GM12878 (cell line): ENCODE measurements around the gene METTL13. TPM values are rescaled to one million over a fixed set of nuclear protein-coding genes. Genes with fewer than 3 reads are reported as not detected.

Experiments used
- ATAC-seq: fragments of 200-7000 bp; cut with Tn5 transposase; 3 replicates; pipeline ENCODE4 v1.9.1; 2020; ENCODE audit warnings: mild to moderate bottlenecking, moderate library complexity
- BruUV-seq: library from RNA; stranded (reverse); fragments of 400-500 nt; replicated peaks from 2 replicates; lab custom pipeline; 2021; lab: Mats Ljungman, UMichigan
- CTCF ChIA-PET: fragments of 300-600 bp; sonication (Branson Sonifier 250); formaldehyde crosslinking; extraction: SDS; loops from one replicate; lab custom pipeline; 2021; ENCODE audit warnings: inconsistent platforms; lab: Yijun Ruan, JAX
- POLR2A ChIA-PET: fragments of 350-600 bp; formaldehyde crosslinking; extraction: SDS; loops from one replicate; lab custom pipeline; 2021; ENCODE audit warnings: inconsistent platforms; lab: Charles Lee
- RAD21 ChIA-PET: fragments of 300-600 bp; sonication (Branson Sonifier 250); formaldehyde crosslinking; loops from one replicate; lab custom pipeline; 2023; ENCODE audit warnings: antibody characterized with exemption; ENCODE audit not compliant: unreplicated experiment; lab: Charles Lee
- SMC1A ChIA-PET: fragments of 300-600 bp; sonication (Branson Sonifier 250); formaldehyde crosslinking; loops from one replicate; lab custom pipeline; 2023; ENCODE audit not compliant: unreplicated experiment, uncharacterized antibody; lab: Charles Lee
- DNase-seq: peaks from one replicate; pipeline ENCODE4 v3.0.0-alpha.2; 2011; ENCODE audit warnings: low read depth, low spot score
- FAIRE-seq: peaks from 3 replicates; lab custom pipeline; 2011; peaks lifted over from hg19 to GRCh38; lab: Jason Lieb, UNC
- H2AFZ ChIP-seq: 2 replicates; pipeline ENCODE4 v1.6.0; 2011; ENCODE audit warnings: low read depth, low read length, control low read depth; ENCODE audit not compliant: control insufficient read depth
- H3K27ac ChIP-seq: 2 replicates; pipeline ENCODE4 v1.5.1; 2011; ENCODE audit warnings: control low read depth; ENCODE audit not compliant: control insufficient read depth, insufficient read depth
- H3K27me3 ChIP-seq, 2 experiments: replicated peaks in 1 of 2; 2 replicates each; pipeline versions ENCODE4 v1.6.0 to v1.6.1; 2011; ENCODE audit warnings: low read length in 1 of 2; ENCODE audit not compliant: control insufficient read depth in 2 of 2, insufficient read depth in 2 of 2
- H3K36me3 ChIP-seq, 2 experiments: 2 replicates each; pipeline ENCODE4 v1.5.1; 2011; ENCODE audit warnings: low read length in 1 of 2; ENCODE audit not compliant: control insufficient read depth in 2 of 2, insufficient read depth in 2 of 2
- H3K4me1 ChIP-seq: 2 replicates; pipeline ENCODE4 v1.6.1; 2011; ENCODE audit warnings: mild to moderate bottlenecking, low read length, moderate library complexity, mixed read lengths; ENCODE audit not compliant: control insufficient read depth, insufficient read depth
- H3K4me2 ChIP-seq: 2 replicates; pipeline ENCODE4 v1.6.0; 2011; ENCODE audit warnings: control low read depth; ENCODE audit not compliant: control insufficient read depth, insufficient read depth
- H3K4me3 ChIP-seq: fragments of 200-600 bp; sonication (generic); 2 replicates; pipeline ENCODE4 v1.5.1; 2016
- H3K79me2 ChIP-seq: 2 replicates; pipeline ENCODE4 v1.6.0; 2011; ENCODE audit warnings: low read length; ENCODE audit not compliant: control insufficient read depth, insufficient read depth
- H3K9ac ChIP-seq: 2 replicates; pipeline ENCODE4 v1.8.0; 2011; ENCODE audit warnings: low read length, control low read depth, mixed read lengths; ENCODE audit not compliant: control insufficient read depth, insufficient read depth
- H3K9me3 ChIP-seq: replicated peaks from 3 replicates; pipeline ENCODE4 v1.5.1; 2011; ENCODE audit warnings: mild to moderate bottlenecking, low read length; ENCODE audit not compliant: control insufficient read depth, insufficient read depth
- H4K20me1 ChIP-seq: 2 replicates; pipeline ENCODE4 v1.6.0; 2011; ENCODE audit not compliant: control insufficient read depth, insufficient read depth
- ASH2L ChIP-seq: fragments of 300-600, 200-600 bp; sonication (generic); IDR thresholded peaks from 2 replicates; pipeline ENCODE4 v1.6.1; 2017; ENCODE audit warnings: low read depth, mild to moderate bottlenecking, borderline replicate concordance
- CTCF ChIP-seq, 3 experiments: IDR thresholded peaks in 2 of 3; conservative IDR thresholded peaks in 1 of 3; 2 replicates each; pipeline ENCODE4 v1.5.1; 2011; ENCODE audit warnings: low read depth in 3 of 3, low read length in 3 of 3, mild to moderate bottlenecking in 3 of 3, control low read depth in 2 of 3, moderate library complexity in 2 of 3, inconsistent platforms in 1 of 3, mixed read lengths in 1 of 3; ENCODE audit not compliant: control insufficient read depth in 2 of 3, insufficient read depth in 1 of 3; ENCODE audit errors: extremely low read depth in 1 of 3
- NR2C1 ChIP-seq: fragments of 450-650 bp; IDR thresholded peaks from 2 replicates; pipeline ENCODE4 v1.6.1; 2017; ENCODE audit warnings: antibody characterized with exemption, mild to moderate bottlenecking, moderate library complexity
- POLR2AphosphoS5 ChIP-seq: IDR thresholded peaks from 2 replicates; pipeline ENCODE4 v1.6.1; 2011; ENCODE audit warnings: mild to moderate bottlenecking, low read length, inconsistent platforms
- TCF12 ChIP-seq: IDR thresholded peaks from 2 replicates; pipeline ENCODE4 v1.6.1; 2011; ENCODE audit warnings: low read depth, mild to moderate bottlenecking, low read length
- ZBTB33 ChIP-seq: fragments of 450-650 bp; IDR thresholded peaks from 2 replicates; pipeline ENCODE4 v1.6.1; 2017; ENCODE audit warnings: mild to moderate bottlenecking
- ZNF217 ChIP-seq: fragments of 450-650 bp; IDR thresholded peaks from 2 replicates; pipeline ENCODE4 v1.6.1; 2017; ENCODE audit warnings: antibody characterized with exemption, mild to moderate bottlenecking
- ZNF592 ChIP-seq: fragments of 450-650 bp; IDR thresholded peaks from 2 replicates; pipeline ENCODE4 v1.6.1; 2017; ENCODE audit warnings: mild to moderate bottlenecking, moderate library complexity
- WGBS: methylation state at CpG from one replicate; pipeline ENCODE4 v1.1.6; 2016; ENCODE audit warnings: low lambda C conversion rate; ENCODE audit not compliant: insufficient replicate concordance, insufficient coverage; ENCODE audit errors: missing lambda C conversion rate; 5-methylcytosine and 5-hydroxymethylcytosine counted together
- in situ Hi-C: fragments of 300-500 bp; cut with MboI; formaldehyde crosslinking; loops from 9 replicates; pipeline ENCODE4 v1.14.3; 2018; ENCODE audit warnings: mixed read lengths
- intact Hi-C: fragments of 100-400 bp; cut with micrococcal nuclease; formaldehyde crosslinking; loops from one replicate; pipeline ENCODE4 v1.14.2; 2022; ENCODE audit not compliant: unreplicated experiment
- polyA plus RNA-seq, 11 experiments: library from polyadenylated mRNA; depleted of rRNA in 4 of 11; unstranded in 6 of 11; stranded (reverse) in 5 of 11; fragments of >200 nt; fragmentation: Nextera tagmentation in 4 of 11; fragmentation: Illumina TruSeq in 1 of 11; extraction: Ambion mirVana in 4 of 11; extraction: Trizol in 1 of 11; gene quantifications; 1 replicate in 1 of 11; 2 replicates in 10 of 11; pipeline versions ENCODE4 v1.2.1 to v1.2.3, GENCODE V29; 2011 to 2016; ENCODE audit warnings: inconsistent platforms in 2 of 11, missing spikeins in 2 of 11, low read depth in 1 of 11
- total RNA-seq, 4 experiments: library from RNA; depleted of rRNA in 3 of 4; stranded (reverse); fragments of >200 nt in 3 of 4; fragmentation: Illumina TruSeq in 1 of 4; extraction: Trizol in 1 of 4; gene quantifications; 2 replicates each; pipeline versions ENCODE4 v1.2.1 to v1.2.3, GENCODE V29; 2013 to 2021
- TF ChIP-seq, protein P1 (sequence below): fragments of 450-650 bp; formaldehyde crosslinking; IDR thresholded peaks from 2 replicates; pipeline ENCODE4 v1.4.0; 2020; ENCODE audit warnings: mild to moderate bottlenecking, moderate library complexity

METTL13 gene
- total and polyA plus RNA-seq, 10 of the 15 experiments (the other 5 are each of a cell fraction or from before 2014, with no cell fraction given) = 12.2 to 47.2 (median 35.0) TPM

DNA sequence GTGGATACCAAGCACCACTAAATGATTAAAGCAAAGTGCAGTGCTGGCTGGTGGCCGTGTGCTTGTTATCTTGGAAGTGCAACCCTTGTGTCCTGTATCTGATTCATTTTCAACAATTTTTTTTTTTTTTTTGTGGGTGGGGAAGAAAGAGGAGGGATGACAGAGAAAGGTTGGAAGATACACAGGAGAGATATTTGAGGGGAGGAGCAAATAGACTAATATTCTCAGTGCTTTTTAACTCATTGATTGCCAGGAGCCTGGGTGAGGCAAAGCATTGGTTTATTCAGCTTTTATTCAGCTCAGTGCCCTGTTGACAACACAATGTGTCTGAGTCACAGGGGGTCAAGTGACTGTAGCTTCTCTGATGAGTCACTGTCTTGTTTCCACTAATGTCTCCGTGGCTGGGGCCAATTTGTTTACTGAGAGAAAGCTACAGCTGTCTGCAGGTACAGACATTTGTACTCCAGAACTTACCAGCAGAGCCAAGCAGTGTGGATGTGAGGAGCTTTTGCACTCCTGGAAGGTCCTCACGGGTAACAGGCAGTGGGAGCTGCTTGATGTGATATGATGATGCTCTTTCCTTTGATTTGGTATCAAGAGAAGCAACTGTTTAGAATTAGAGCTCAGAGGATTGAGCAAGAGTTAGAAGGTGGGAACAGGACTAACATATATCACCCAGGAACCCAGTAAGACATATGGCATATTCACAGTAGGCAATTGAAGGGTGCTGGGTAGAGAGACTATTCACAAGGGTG, 36.2 kb downstream of the METTL13 start:
- POLR2A ChIA-PET = interaction anchor here (0.7 kb wide), 1 partner anchor 14 kb away, joined by 4 read pairs; no protein-coding TSS in a partner anchor
- Histone ChIP-seq H3K9ac (no peak overlapping the region), H3K79me2 (no peaks in the 10 kb centered on the region), H3K9me3 (no peaks in the 10 kb centered on the region), H3K4me2 (no peak overlapping the region), H3K27ac (no peak overlapping the region), H2AFZ (no peak overlapping the region), H3K36me3 (no peaks in the 10 kb centered on the region), H3K4me1 (no peaks in the 10 kb centered on the region), H3K4me3 (no peak overlapping the region), H3K27me3 (no peaks in the 10 kb centered on the region), H4K20me1 (no peaks in the 10 kb centered on the region)
- in situ Hi-C loops = no loop called here
- CTCF ChIA-PET = interaction anchor here (1.0 to 2.7 kb wide), 4 partner anchors 13 to 168 kb away, joined by 3 to 10 read pairs (median 4); no protein-coding TSS in a partner anchor
- no TSS peak for BruUV-seq
- SMC1A ChIA-PET = interaction anchor here (0.9 to 1.2 kb wide), 2 partner anchors 9 to 17 kb away, joined by 3 to 4 read pairs; no protein-coding TSS in a partner anchor
- 10% methylated on average over 3 of the region's 3 CpGs for WGBS
- intact Hi-C loops = no loop called here
- FAIRE-seq (no peak), DNase-seq (no peak), ATAC-seq (peak; percentile 76)
- TF ChIP-seq ZNF592 (no peak), ZBTB33 (no peak), CTCF (IDR thresholded peaks at IDR 0.05 in 2 of 3, conservative IDR thresholded peaks at IDR 0.05 in 1 of 3; ENCODE audit: control insufficient read depth in 2 of 3, extremely low read depth in 1 of 3, insufficient read depth in 1 of 3, low read depth in 3 of 3, low read length in 3 of 3) (no peak), TCF12 (no peak), NR2C1 (no peak), POLR2AphosphoS5 (no peak), ZNF217 (no peak), ASH2L (no peak)
- TF ChIP-seq, protein P1, sequence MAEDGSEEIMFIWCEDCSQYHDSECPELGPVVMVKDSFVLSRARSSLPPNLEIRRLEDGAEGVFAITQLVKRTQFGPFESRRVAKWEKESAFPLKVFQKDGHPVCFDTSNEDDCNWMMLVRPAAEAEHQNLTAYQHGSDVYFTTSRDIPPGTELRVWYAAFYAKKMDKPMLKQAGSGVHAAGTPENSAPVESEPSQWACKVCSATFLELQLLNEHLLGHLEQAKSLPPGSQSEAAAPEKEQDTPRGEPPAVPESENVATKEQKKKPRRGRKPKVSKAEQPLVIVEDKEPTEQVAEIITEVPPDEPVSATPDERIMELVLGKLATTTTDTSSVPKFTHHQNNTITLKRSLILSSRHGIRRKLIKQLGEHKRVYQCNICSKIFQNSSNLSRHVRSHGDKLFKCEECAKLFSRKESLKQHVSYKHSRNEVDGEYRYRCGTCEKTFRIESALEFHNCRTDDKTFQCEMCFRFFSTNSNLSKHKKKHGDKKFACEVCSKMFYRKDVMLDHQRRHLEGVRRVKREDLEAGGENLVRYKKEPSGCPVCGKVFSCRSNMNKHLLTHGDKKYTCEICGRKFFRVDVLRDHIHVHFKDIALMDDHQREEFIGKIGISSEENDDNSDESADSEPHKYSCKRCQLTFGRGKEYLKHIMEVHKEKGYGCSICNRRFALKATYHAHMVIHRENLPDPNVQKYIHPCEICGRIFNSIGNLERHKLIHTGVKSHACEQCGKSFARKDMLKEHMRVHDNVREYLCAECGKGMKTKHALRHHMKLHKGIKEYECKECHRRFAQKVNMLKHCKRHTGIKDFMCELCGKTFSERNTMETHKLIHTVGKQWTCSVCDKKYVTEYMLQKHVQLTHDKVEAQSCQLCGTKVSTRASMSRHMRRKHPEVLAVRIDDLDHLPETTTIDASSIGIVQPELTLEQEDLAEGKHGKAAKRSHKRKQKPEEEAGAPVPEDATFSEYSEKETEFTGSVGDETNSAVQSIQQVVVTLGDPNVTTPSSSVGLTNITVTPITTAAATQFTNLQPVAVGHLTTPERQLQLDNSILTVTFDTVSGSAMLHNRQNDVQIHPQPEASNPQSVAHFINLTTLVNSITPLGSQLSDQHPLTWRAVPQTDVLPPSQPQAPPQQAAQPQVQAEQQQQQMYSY (CRISPR knock-in tag) = no peak
- RAD21 ChIA-PET = interaction anchor here (0.8 to 1.5 kb wide), 2 partner anchors 15 to 74 kb away, joined by 3 read pairs; no protein-coding TSS in a partner anchor
